Karpas-422 (cell line): ENCODE results near the gene OTOA. TPM values are rescaled to one million over a fixed set of nuclear protein-coding genes. Genes with fewer than 3 reads are reported as not detected.
A peak's percentile ranks its signal among the peaks of the same experiment; 100 is the strongest.
"Not testable (repeated sequence)": the region's sequence is repeated elsewhere in the genome, so short reads cannot be mapped to it uniquely, and the experiment has no call there.

ENCODE experiments used
- DNase-seq: peaks from one replicate; pipeline ENCODE4 v3.0.0-alpha.2; 2015
- H2AFZ ChIP-seq: fragments of 200-600 bp; sonication (generic); 2 replicates; pipeline ENCODE4 v1.6.1; 2014; ENCODE audit warnings: antibody characterized with exemption, low read length, mixed read lengths
- H3K27ac ChIP-seq: fragments of 200-600 bp; sonication (generic); 2 replicates; pipeline ENCODE4 v1.5.1; 2014; ENCODE audit warnings: mild to moderate bottlenecking, low read length, moderate library complexity
- H3K27me3 ChIP-seq: fragments of 200-600 bp; sonication (generic); 2 replicates; pipeline ENCODE4 v1.6.1; 2014; ENCODE audit warnings: low read length, mixed read lengths
- H3K36me3 ChIP-seq: fragments of 200-600 bp; sonication (generic); 2 replicates; pipeline ENCODE4 v1.6.1; 2014; ENCODE audit warnings: low read length, mixed read lengths; ENCODE audit not compliant: insufficient read depth
- H3K4me1 ChIP-seq: fragments of 200-600 bp; sonication (generic); 2 replicates; pipeline ENCODE4 v1.6.1; 2014; ENCODE audit warnings: mild to moderate bottlenecking, low read length, mixed read lengths
- H3K4me2 ChIP-seq: fragments of 200-600 bp; sonication (generic); 2 replicates; pipeline ENCODE4 v1.6.1; 2014; ENCODE audit warnings: low read length, low read depth, mild to moderate bottlenecking; ENCODE audit not compliant: poor library complexity, severe bottlenecking
- H3K4me3 ChIP-seq: fragments of 200-600 bp; sonication (generic); 2 replicates; pipeline ENCODE4 v1.5.1; 2014; ENCODE audit warnings: mild to moderate bottlenecking, antibody characterized with exemption, low read length, mixed read lengths
- H3K79me2 ChIP-seq: fragments of 200-600 bp; sonication (generic); 2 replicates; pipeline ENCODE4 v1.6.1; 2014; ENCODE audit warnings: mild to moderate bottlenecking, low read length, mixed read lengths
- H3K9ac ChIP-seq: fragments of 200-600 bp; sonication (generic); 2 replicates; pipeline ENCODE4 v1.6.0; 2014; ENCODE audit warnings: low read length
- H3K9me2 ChIP-seq: fragments of 200-600 bp; sonication (generic), shearing (Covaris generic); replicated peaks from 2 replicates; pipeline ENCODE4 v1.6.0; 2014; ENCODE audit warnings: mild to moderate bottlenecking, low read length, moderate library complexity; ENCODE audit not compliant: insufficient read depth
- H3K9me3 ChIP-seq: fragments of 300-700, 200-600 bp; sonication (generic); 2 replicates; pipeline ENCODE4 v1.6.1; 2014; ENCODE audit warnings: low read length, mixed read lengths
- H4K20me1 ChIP-seq: fragments of 200-600 bp; sonication (generic); 2 replicates; pipeline ENCODE4 v1.6.1; 2014; ENCODE audit warnings: mild to moderate bottlenecking, antibody characterized with exemption, low read length, low read depth; ENCODE audit not compliant: insufficient read depth
- total RNA-seq: library from RNA; depleted of rRNA; stranded (reverse); fragments of >200 nt; shearing (Covaris generic); gene quantifications from 2 replicates; pipeline ENCODE4 v1.2.3, GENCODE V29; 2014; ENCODE audit warnings: low replicate concordance

OTOA gene
- total RNA-seq, 1 experiment from 2014 or later = not detected

GRCh38 chr16:21723532-21723931, 59.8 kb downstream of the OTOA start:
- Histone ChIP-seq H3K9ac (no peak overlapping the region), H3K4me3 (no peak overlapping the region), H3K79me2 (no peaks in the 10 kb centered on the region), H4K20me1 (no peaks in the 10 kb centered on the region), H3K4me1 (peaks cover 6% of the 10 kb centered on the region), H3K4me2 (no peak overlapping the region), H3K36me3 (no peaks in the 10 kb centered on the region), H3K27ac (no peak overlapping the region), H3K27me3 (no peaks in the 10 kb centered on the region), H2AFZ (no peak overlapping the region), H3K9me3 (no peaks in the 10 kb centered on the region), H3K9me2 (no peaks in the 10 kb centered on the region)
- no peak for DNase-seq

DNA sequence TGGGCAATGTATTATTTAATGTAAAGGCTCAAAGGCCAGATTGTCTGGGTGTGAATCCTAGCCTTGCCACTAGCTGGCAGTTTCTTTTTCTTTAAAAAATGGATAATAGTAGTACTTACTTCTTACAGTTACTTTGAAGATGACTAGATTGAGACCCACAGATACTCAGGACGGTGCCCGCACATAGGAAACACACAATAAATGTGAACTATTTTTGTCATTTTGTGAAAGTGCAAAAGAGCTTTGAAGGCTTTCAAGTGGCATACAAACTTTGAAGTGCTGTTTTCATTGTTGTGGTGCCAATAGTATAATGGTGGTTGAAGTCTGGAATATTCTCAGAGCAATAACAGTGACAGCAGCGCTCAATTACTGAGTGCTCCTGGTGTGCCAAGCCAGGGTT, 63.6 kb downstream of the OTOA start:
- no peak overlapping the region for H3K9ac ChIP-seq
- no peaks in the 10 kb centered on the region for H3K9me3 ChIP-seq
- DNase-seq = peak; percentile 31
- H3K27me3 ChIP-seq = no peaks in the 10 kb centered on the region
- H3K4me3 ChIP-seq = no peak overlapping the region
- no peak overlapping the region for H2AFZ ChIP-seq
- no peaks in the 10 kb centered on the region for H4K20me1 ChIP-seq
- H3K27ac ChIP-seq = no peak overlapping the region
- H3K36me3 ChIP-seq = no peaks in the 10 kb centered on the region
- H3K9me2 ChIP-seq = no peaks in the 10 kb centered on the region
- H3K4me1 ChIP-seq = no peaks in the 10 kb centered on the region
- no peak overlapping the region for H3K4me2 ChIP-seq
- no peaks in the 10 kb centered on the region for H3K79me2 ChIP-seq

DNA sequence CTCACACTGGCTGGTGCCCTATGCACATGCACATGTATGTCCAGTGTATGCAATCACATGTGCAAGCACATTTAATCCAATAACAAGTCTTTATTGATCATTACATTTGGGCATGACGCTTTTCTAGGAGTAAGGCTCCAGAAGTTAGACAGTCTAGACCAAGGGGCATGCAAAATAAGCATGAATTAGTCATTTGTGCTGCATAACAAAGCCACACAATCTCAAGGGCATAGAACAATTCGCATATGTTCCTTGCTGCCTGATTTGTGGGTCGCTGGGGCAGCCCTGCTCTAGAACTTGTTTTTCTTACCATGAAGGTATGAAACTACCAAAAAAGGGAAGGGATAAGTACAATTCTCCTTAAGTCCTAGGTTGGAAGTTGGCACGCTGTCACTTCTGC, 67.5 kb downstream of the OTOA start:
- not testable (repeated sequence) for H3K4me1 ChIP-seq, H4K20me1 ChIP-seq, H3K27ac ChIP-seq, H3K9me3 ChIP-seq, H3K79me2 ChIP-seq, H3K27me3 ChIP-seq, H3K4me2 ChIP-seq, H3K9ac ChIP-seq, H2AFZ ChIP-seq, H3K9me2 ChIP-seq, H3K36me3 ChIP-seq, H3K4me3 ChIP-seq
- peak; percentile 9 for DNase-seq

DNA sequence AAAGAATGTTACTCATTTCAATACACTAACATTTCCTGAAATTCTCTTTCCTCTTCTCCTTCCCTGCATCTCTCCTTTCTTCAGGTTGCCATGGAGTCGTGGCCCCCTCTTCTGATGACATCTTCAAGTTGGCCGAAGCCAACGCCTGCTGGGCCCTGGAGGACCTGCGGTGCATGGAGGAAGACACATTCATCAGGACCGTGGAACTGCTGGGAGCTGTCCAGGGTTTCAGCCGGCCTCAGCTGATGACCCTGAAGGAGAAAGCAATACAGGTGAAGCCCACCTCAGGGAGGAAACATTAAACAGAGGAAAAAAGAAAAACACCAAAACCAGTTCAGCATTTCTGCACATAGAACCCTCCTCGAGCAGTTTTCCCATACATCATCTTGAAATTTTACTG, 76.9 kb downstream of the OTOA start:
- H4K20me1 ChIP-seq, H3K4me2 ChIP-seq, H3K9ac ChIP-seq, H3K79me2 ChIP-seq, H3K36me3 ChIP-seq, H3K4me1 ChIP-seq, H3K27me3 ChIP-seq, H3K9me2 ChIP-seq, H3K4me3 ChIP-seq, H3K9me3 ChIP-seq, H2AFZ ChIP-seq, DNase-seq, H3K27ac ChIP-seq: not testable (repeated sequence)

DNA sequence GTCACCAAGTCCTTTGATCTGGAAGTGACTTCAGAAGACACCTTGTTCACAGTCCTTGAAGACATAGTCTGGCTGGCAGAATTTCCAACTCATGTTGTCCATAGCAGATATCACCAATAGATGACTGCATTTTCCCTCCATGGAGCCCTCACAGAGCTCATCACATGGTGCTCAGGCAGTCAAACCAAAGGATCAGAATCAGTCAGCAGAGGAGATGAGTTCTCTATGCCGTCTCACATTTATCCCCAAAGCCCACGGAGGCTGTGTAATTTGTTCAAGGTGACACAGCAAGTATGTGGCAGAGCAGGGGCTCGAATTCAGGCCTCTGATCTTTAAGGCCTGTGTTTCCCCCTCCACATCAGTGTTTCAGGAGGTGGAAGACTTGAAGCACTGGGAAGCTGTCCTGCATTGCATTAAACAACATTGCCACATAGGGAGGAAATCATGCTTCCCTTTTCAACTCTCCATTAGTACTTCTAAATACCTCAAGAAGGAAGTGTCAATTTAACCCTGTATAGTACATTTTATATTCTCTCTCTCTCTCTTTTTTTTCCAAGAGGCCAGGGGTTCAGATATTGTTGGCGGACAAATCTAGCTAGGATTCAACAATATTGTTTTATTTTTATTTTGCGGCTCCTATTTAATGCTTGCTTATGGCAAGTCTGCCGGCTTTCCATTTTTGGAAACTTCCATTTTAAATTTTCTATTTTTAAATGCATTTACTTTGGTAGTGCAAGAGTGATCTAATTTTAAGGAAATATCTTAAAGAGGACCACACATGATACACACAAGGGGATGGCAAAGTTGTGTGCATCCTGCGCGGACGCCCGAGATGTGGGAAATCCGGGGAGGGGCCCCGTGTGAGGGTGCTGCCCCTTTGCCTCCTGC, 92.7 kb downstream of the OTOA start:
- H3K9me3 ChIP-seq, H3K9ac ChIP-seq, H2AFZ ChIP-seq, H3K79me2 ChIP-seq, H3K27me3 ChIP-seq, H3K27ac ChIP-seq, H4K20me1 ChIP-seq, H3K4me2 ChIP-seq, H3K36me3 ChIP-seq, H3K9me2 ChIP-seq, H3K4me3 ChIP-seq, H3K4me1 ChIP-seq: not testable (repeated sequence)
- DNase-seq = peak; percentile 39

- H3K9ac ChIP-seq, H3K4me1 ChIP-seq, DNase-seq, H3K79me2 ChIP-seq, H3K27me3 ChIP-seq, H3K4me2 ChIP-seq, H2AFZ ChIP-seq, H3K9me2 ChIP-seq, H3K36me3 ChIP-seq, H3K27ac ChIP-seq, H3K4me3 ChIP-seq, H4K20me1 ChIP-seq, H3K9me3 ChIP-seq: not testable (repeated sequence)
Measured at GRCh38 chr16:21757080-21757671, 93.4 kb downstream of the OTOA start.

DNA sequence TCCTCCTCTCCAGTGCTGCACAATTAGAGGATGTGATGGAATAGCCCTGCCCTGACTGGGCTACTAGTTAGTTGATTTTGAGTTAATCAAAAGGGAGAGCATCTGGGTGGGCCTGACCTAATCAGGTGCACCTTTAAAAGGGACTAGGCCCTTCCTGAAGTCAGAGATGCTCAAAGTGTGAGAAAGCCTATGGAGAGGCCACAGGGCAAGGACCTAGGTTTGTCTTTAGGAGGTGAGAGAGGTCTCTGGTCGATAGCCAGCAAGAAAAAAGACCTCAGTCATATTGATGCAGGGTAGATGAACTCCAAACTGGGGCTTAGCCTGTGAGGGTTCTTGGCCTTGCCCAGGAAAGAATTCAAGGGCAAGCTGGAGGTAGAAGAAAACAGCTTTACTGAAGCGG, 104.5 kb downstream of the OTOA start:
- H3K9me3 ChIP-seq, H3K27ac ChIP-seq, H3K4me2 ChIP-seq, H3K9ac ChIP-seq, H2AFZ ChIP-seq, H3K27me3 ChIP-seq, H4K20me1 ChIP-seq, H3K36me3 ChIP-seq, H3K79me2 ChIP-seq, H3K4me1 ChIP-seq, H3K9me2 ChIP-seq, H3K4me3 ChIP-seq: not testable (repeated sequence)
- peak; percentile 5 for DNase-seq

DNA sequence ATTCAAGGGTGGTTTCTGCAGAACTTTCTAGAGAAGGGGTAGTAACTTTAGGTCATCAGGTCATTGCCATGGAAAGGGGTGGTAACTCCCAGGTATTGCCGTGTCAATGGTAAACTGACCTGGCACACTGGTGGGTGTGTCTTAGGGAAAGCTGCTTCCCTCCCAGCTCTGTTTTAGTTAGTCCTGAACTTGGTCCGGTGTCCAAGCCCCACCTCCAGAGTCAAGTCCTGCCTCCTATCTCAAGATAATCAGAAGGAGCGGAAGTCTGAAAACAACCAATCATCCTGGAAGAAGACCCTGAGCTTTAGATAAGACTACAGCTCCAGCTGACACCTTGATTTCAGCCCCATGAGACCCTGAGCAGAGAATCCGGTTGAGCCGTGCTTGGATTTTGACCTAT, 105.0 kb downstream of the OTOA start:
- H3K9me2 ChIP-seq = not testable (repeated sequence)

More for the DNA sequence above, 105.0 kb downstream of the OTOA start:
- H3K27ac ChIP-seq, H3K4me2 ChIP-seq, H4K20me1 ChIP-seq, H3K4me1 ChIP-seq, DNase-seq, H3K36me3 ChIP-seq, H3K4me3 ChIP-seq, H3K27me3 ChIP-seq, H3K9ac ChIP-seq, H3K9me3 ChIP-seq, H3K79me2 ChIP-seq, H2AFZ ChIP-seq: not testable (repeated sequence)
